Neural progenitor cell (in vitro differentiated cells): Measurements from ENCODE around the gene NF1. TPM values are rescaled to one million over a fixed set of nuclear protein-coding genes. Genes with fewer than 3 reads are reported as not detected.

Experiments
- DNase-seq: peaks from one replicate; pipeline ENCODE4 v3.0.0-alpha.2; 2016; ENCODE audit warnings: low spot score
- H2AFZ ChIP-seq: fragments of 200-600 bp; sonication (generic); replicated peaks from 2 replicates; pipeline ENCODE4 v1.6.1; 2016; ENCODE audit warnings: antibody characterized with exemption
- H3F3A ChIP-seq: fragments of 200-600 bp; sonication (generic); 2 replicates; pipeline ENCODE4 v1.6.1; 2016; ENCODE audit warnings: antibody characterized with exemption, low read depth
- H3K27ac ChIP-seq: fragments of 200-600 bp; sonication (generic); 2 replicates; pipeline ENCODE4 v1.5.1; 2016; ENCODE audit warnings: mild to moderate bottlenecking
- H3K27me3 ChIP-seq: fragments of 200-600 bp; sonication (generic); 2 replicates; pipeline ENCODE4 v1.6.1; 2016; ENCODE audit warnings: mild to moderate bottlenecking, moderate library complexity
- H3K36me3 ChIP-seq: fragments of 200-600 bp; sonication (generic); 2 replicates; pipeline ENCODE4 v1.5.1; 2016
- H3K4me1 ChIP-seq: fragments of 200-600 bp; sonication (generic); 2 replicates; pipeline ENCODE4 v1.6.1; 2016; ENCODE audit warnings: mixed run types
- H3K4me2 ChIP-seq: fragments of 200-600 bp; sonication (generic); 2 replicates; pipeline ENCODE4 v1.6.1; 2016
- H3K4me3 ChIP-seq: fragments of 200-600 bp; sonication (generic); 2 replicates; pipeline ENCODE4 v1.5.1; 2016
- H3K79me2 ChIP-seq: fragments of 200-600 bp; sonication (generic); 2 replicates; pipeline ENCODE4 v1.6.1; 2016; ENCODE audit warnings: low read depth
- H3K9ac ChIP-seq: fragments of 200-600 bp; sonication (generic); 2 replicates; pipeline ENCODE4 v1.6.1; 2016
- H3K9me3 ChIP-seq: fragments of 200-600 bp; sonication (generic); 2 replicates; pipeline ENCODE4 v1.5.1; 2016; ENCODE audit warnings: low read depth
- H4K20me1 ChIP-seq: fragments of 200-600 bp; sonication (generic); 2 replicates; pipeline ENCODE4 v1.6.1; 2016; ENCODE audit warnings: low read depth
- H3K27ac Mint-ChIP-seq: 3 replicates; pipeline ENCODE4 v1.8.0; 2021; ENCODE audit warnings: mixed read lengths
- H3K27me3 Mint-ChIP-seq: 2 replicates; pipeline ENCODE4 v1.8.0; 2022; ENCODE audit warnings: low read depth, mild to moderate bottlenecking, inconsistent platforms, moderate library complexity, mixed read lengths; ENCODE audit not compliant: insufficient read depth
- H3K36me3 Mint-ChIP-seq: 3 replicates; pipeline ENCODE4 v1.8.0; 2021; ENCODE audit warnings: mixed read lengths
- H3K4me1 Mint-ChIP-seq: 3 replicates; pipeline ENCODE4 v1.8.0; 2021; ENCODE audit warnings: mixed read lengths
- H3K4me3 Mint-ChIP-seq: 3 replicates; pipeline ENCODE4 v1.8.0; 2021; ENCODE audit warnings: mild to moderate bottlenecking, moderate library complexity, mixed read lengths
- H3K9me3 Mint-ChIP-seq: 3 replicates; pipeline ENCODE4 v1.8.0; 2020; ENCODE audit warnings: mixed read lengths
- CTCF ChIP-seq: fragments of 200-600 bp; sonication (generic); IDR thresholded peaks from 2 replicates; pipeline ENCODE4 v1.5.1; 2017; ENCODE audit warnings: antibody characterized with exemption, mild to moderate bottlenecking
- EZH2 ChIP-seq: fragments of 200-600 bp; sonication (generic); IDR thresholded peaks from 2 replicates; pipeline ENCODE4 v1.6.1; 2017; ENCODE audit warnings: antibody characterized with exemption, mild to moderate bottlenecking, moderate library complexity
- EZH2phosphoT487 ChIP-seq: fragments of 200-600 bp; sonication (generic); IDR thresholded peaks from 2 replicates; pipeline ENCODE4 v1.6.1; 2017; ENCODE audit warnings: antibody characterized with exemption
- total RNA-seq: library from RNA; depleted of rRNA; stranded (reverse); fragments of >200 nt; gene quantifications from 2 replicates; pipeline ENCODE4 v1.2.3, GENCODE V29; 2015; ENCODE audit warnings: low replicate concordance

The NF1 gene
- total RNA-seq, 1 donor from 2014 or later, result 54.8 TPM

- no peak overlapping the region for H2AFZ ChIP-seq
- H3K27me3 Mint-ChIP-seq, result peaks cover 4% of the 10 kb centered on the region
- no peak overlapping the region for H3K27ac ChIP-seq
- H3K4me2 ChIP-seq, result no peak overlapping the region
- peaks cover 7% of the 10 kb centered on the region for H3K4me1 Mint-ChIP-seq
- no peaks in the 10 kb centered on the region for H3K79me2 ChIP-seq
- TF ChIP-seq CTCF (no peak), EZH2phosphoT487 (no peak)
- H4K20me1 ChIP-seq, result no peaks in the 10 kb centered on the region
- H3K4me3 ChIP-seq, result no peak overlapping the region
- H3K27me3 ChIP-seq, result no peaks in the 10 kb centered on the region
- H3K9me3 ChIP-seq, result no peaks in the 10 kb centered on the region
- no peak overlapping the region for H3K27ac Mint-ChIP-seq
- H3K9me3 Mint-ChIP-seq, result no peaks in the 10 kb centered on the region
- no peaks in the 10 kb centered on the region for H3F3A ChIP-seq
- H3K36me3 ChIP-seq, result no peaks in the 10 kb centered on the region
- no peak overlapping the region for H3K9ac ChIP-seq
- no peaks in the 10 kb centered on the region for H3K36me3 Mint-ChIP-seq
- peaks cover 6% of the 10 kb centered on the region for H3K4me1 ChIP-seq
- no peak for DNase-seq
- no peak overlapping the region for H3K4me3 Mint-ChIP-seq
Observed at GRCh38 chr17:31062346-31062745, 32.4 kb upstream of the NF1 start.

DNA sequence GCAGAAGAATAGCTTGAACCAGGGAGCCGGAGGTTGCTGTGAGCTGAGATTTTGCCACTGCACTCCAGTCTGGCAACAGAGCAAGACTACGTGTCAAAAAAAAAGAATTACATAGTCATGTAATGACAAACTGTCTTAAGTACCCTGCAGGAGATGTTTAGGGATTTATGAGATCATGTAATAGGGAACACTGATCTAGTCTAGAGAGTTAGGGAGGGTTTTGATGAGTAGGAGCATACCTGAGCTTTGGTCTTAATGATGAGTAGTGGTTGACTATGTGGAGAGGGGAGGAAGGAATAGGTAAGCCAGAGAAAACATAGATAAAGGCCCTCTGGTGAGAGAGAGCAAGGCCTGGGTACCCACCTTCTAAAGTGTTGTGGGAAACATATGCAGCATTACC is 30.1 kb upstream of the NF1 start:
- no peak overlapping the region for H3K4me3 Mint-ChIP-seq
- H3K36me3 Mint-ChIP-seq, result no peaks in the 10 kb centered on the region
- no peak overlapping the region for H3K27ac ChIP-seq

DNA sequence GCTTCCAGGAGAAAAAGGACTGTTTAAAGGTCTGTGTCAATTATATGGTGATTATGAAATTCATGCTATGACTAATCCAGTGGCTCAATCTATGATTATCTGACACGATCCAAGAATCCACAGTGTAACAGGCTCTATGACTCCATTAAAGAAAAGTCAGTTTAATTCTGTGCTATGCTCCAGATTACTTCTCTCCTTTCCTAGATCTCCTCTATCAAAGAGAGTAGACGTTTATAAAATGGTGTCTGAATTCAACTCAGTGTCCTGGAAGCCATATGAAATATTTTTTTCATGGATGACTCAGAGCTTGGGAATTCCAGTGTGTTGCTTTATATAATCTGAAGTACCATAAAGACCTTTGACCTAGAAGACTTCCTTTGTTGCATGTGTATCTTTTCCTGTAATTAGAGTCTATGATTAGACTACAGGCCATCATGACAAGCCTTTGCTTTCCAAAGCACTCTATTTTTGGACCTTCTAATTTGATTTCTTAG is 27.0 kb upstream of the NF1 start:
- DNase-seq, result no peak
- H3K36me3 ChIP-seq, result no peaks in the 10 kb centered on the region
- Mint-ChIP-seq H3K4me1 (peaks cover 3% of the 10 kb centered on the region), H3K9me3 (no peaks in the 10 kb centered on the region), H3K27ac (no peak overlapping the region), H3K27me3 (no peaks in the 10 kb centered on the region), H3K36me3 (no peaks in the 10 kb centered on the region), H3K4me3 (no peak overlapping the region)
- TF ChIP-seq EZH2, result no peak
- no peak for TF ChIP-seq CTCF
- no peak for TF ChIP-seq EZH2phosphoT487
- no peak overlapping the region for H3K4me3 ChIP-seq
- H3K4me2 ChIP-seq, result no peak overlapping the region
- no peak overlapping the region for H3K27ac ChIP-seq
- no peaks in the 10 kb centered on the region for H3K79me2 ChIP-seq
- H3K9ac ChIP-seq, result no peak overlapping the region
- no peaks in the 10 kb centered on the region for H4K20me1 ChIP-seq
- no peaks in the 10 kb centered on the region for H3K9me3 ChIP-seq
- peaks cover 17% of the 10 kb centered on the region for H3K4me1 ChIP-seq
- no peaks in the 10 kb centered on the region for H3F3A ChIP-seq
- no peaks in the 10 kb centered on the region for H3K27me3 ChIP-seq
- H2AFZ ChIP-seq, result no peak overlapping the region

More for the DNA sequence above, 30.1 kb upstream of the NF1 start:
- TF ChIP-seq CTCF (no peak), EZH2 (no peak), EZH2phosphoT487 (no peak)
- Histone ChIP-seq H3K4me3 (no peak overlapping the region), H3K9ac (no peak overlapping the region), H3K27me3 (no peaks in the 10 kb centered on the region), H3K4me2 (no peak overlapping the region), H4K20me1 (no peaks in the 10 kb centered on the region), H3K9me3 (no peaks in the 10 kb centered on the region), H2AFZ (no peak overlapping the region), H3F3A (no peaks in the 10 kb centered on the region), H3K4me1 (peaks cover 6% of the 10 kb centered on the region), H3K79me2 (no peaks in the 10 kb centered on the region), H3K36me3 (no peaks in the 10 kb centered on the region)
- Mint-ChIP-seq H3K27me3 (peaks cover 4% of the 10 kb centered on the region), H3K27ac (no peak overlapping the region), H3K4me1 (peaks cover 11% of the 10 kb centered on the region), H3K9me3 (no peaks in the 10 kb centered on the region)
- DNase-seq, result no peak

GRCh38 chr17:31068291-31068690 is 26.5 kb upstream of the NF1 start:
- Histone ChIP-seq H3K36me3 (no peaks in the 10 kb centered on the region), H2AFZ (no peak overlapping the region), H3K4me1 (peaks cover 19% of the 10 kb centered on the region), H3K27ac (no peak overlapping the region), H3K79me2 (no peaks in the 10 kb centered on the region), H3K9me3 (no peaks in the 10 kb centered on the region), H3K4me2 (no peak overlapping the region), H3F3A (no peaks in the 10 kb centered on the region), H4K20me1 (no peaks in the 10 kb centered on the region), H3K4me3 (no peak overlapping the region), H3K9ac (no peak overlapping the region), H3K27me3 (no peaks in the 10 kb centered on the region)
- no peaks in the 10 kb centered on the region for H3K27me3 Mint-ChIP-seq
- no peak overlapping the region for H3K4me3 Mint-ChIP-seq
- no peaks in the 10 kb centered on the region for H3K9me3 Mint-ChIP-seq
- peaks cover 3% of the 10 kb centered on the region for H3K4me1 Mint-ChIP-seq
- H3K36me3 Mint-ChIP-seq, result no peaks in the 10 kb centered on the region
- peak; percentile 42 for DNase-seq
- peak; percentile 58 for TF ChIP-seq CTCF
- no peak for TF ChIP-seq EZH2phosphoT487
- no peak overlapping the region for H3K27ac Mint-ChIP-seq
